ENCODE measurements around the gene ACOX1. TPM values are rescaled to one million over a fixed set of nuclear protein-coding genes. Genes with fewer than 3 reads are reported as not detected.

The ACOX1 gene
- total RNA-seq, 3 donors from 2014 or later (not counting 1 experiment from before 2014, with no cell fraction given) = 22.8 to 48.2 (median 28.2) TPM

GRCh38 chr17:76022973-76023899 lies 44.3 kb upstream of the ACOX1 start:
- no peak for DNase-seq
- TF ChIP-seq CTCF (IDR thresholded peaks at IDR 0.05) = no peak
- H3K27me3 ChIP-seq (ENCODE audit: control insufficient read depth, insufficient read depth, low read length) = no peaks in the 10 kb centered on the region
- no peaks in the 10 kb centered on the region for H3K4me1 ChIP-seq (ENCODE audit: control insufficient read depth, insufficient read depth, low read length)
- no peak overlapping the region for H3K27ac ChIP-seq (ENCODE audit: low read length)
- no peak overlapping the region for H3K4me3 ChIP-seq (ENCODE audit: low read length)
- ATAC-seq = no peak
- Mint-ChIP-seq H3K27ac (no peak overlapping the region), H3K4me3 (no peak overlapping the region), H3K9me3 (no peaks in the 10 kb centered on the region), H3K36me3 (no peaks in the 10 kb centered on the region), H3K4me1 (peaks cover 0 to 6% of the 10 kb centered on the region in 2 donors), H3K27me3 (ENCODE audit: low read depth in 2 of 2) (no peaks in the 10 kb centered on the region)
- no peaks in the 10 kb centered on the region for H3K9me3 ChIP-seq (ENCODE audit: control insufficient read depth, insufficient read depth, low read length)
- intact Hi-C loops (cut with micrococcal nuclease) = no loop called here
- no peaks in the 10 kb centered on the region for H3K36me3 ChIP-seq (ENCODE audit: control insufficient read depth, insufficient read depth, low read length)
- 93% methylated on average over 28 of the region's 28 CpGs for WGBS (ENCODE audit: insufficient coverage)

GRCh38 chr17:76022285-76022684 lies 43.3 kb upstream of the ACOX1 start:
- H3K9me3 ChIP-seq (ENCODE audit: control insufficient read depth, insufficient read depth, low read length) = no peaks in the 10 kb centered on the region
- intact Hi-C loops (cut with micrococcal nuclease) = no loop called here
- H3K9me3 Mint-ChIP-seq = no peaks in the 10 kb centered on the region
- no peak overlapping the region for H3K4me3 ChIP-seq (ENCODE audit: low read length)
- H3K27ac Mint-ChIP-seq = no peak overlapping the region
- no peaks in the 10 kb centered on the region for H3K4me1 ChIP-seq (ENCODE audit: control insufficient read depth, insufficient read depth, low read length)
- no peaks in the 10 kb centered on the region for H3K27me3 Mint-ChIP-seq (ENCODE audit: low read depth in 2 of 2)
- no peaks in the 10 kb centered on the region for H3K27me3 ChIP-seq (ENCODE audit: control insufficient read depth, insufficient read depth, low read length)
- H3K4me3 Mint-ChIP-seq = no peak overlapping the region
- TF ChIP-seq CTCF (IDR thresholded peaks at IDR 0.05) = no peak
- H3K36me3 Mint-ChIP-seq = no peaks in the 10 kb centered on the region
- no peak for DNase-seq
- 95% methylated on average over 24 of the region's 24 CpGs for WGBS (ENCODE audit: insufficient coverage)
- peaks cover 0 to 6% of the 10 kb centered on the region in 2 donors for H3K4me1 Mint-ChIP-seq
- no peak for ATAC-seq
- H3K27ac ChIP-seq (ENCODE audit: low read length) = no peak overlapping the region
- H3K36me3 ChIP-seq (ENCODE audit: control insufficient read depth, insufficient read depth, low read length) = no peaks in the 10 kb centered on the region

DNA sequence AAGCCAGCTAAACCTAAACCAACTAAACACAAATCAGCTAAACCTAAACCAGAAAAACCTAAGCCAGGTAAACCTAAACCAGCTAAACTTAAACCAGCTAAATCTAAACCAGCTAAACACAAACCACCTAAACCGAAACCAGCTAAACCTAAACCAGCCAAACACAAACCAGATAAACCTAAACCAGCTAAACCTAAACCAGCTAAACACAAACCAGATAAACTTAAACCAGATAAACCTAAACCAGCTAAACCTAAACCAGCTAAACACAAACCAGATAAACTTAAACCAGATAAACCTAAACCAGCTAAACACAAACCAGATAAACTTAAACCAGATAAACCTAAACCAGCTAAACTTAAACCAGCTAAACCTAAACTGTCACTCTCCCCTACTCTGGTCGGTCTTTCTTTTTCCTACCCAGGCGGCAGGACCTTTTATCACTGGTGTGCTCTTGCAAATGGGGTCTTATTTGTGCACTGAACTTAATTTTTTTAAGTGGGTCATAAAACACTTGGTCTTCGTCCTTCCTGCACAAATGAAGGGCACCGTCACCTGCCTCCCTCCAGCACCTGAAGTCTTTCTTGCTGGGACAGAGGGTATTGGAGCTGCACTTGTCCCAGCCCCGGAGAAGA lies 41.0 kb upstream of the ACOX1 start:
- no peaks in the 10 kb centered on the region for H3K36me3 Mint-ChIP-seq
- ATAC-seq (no peak), DNase-seq (no peak)
- H3K9me3 Mint-ChIP-seq = no peaks in the 10 kb centered on the region
- Histone ChIP-seq H3K9me3 (ENCODE audit: control insufficient read depth, insufficient read depth, low read length) (no peaks in the 10 kb centered on the region), H3K36me3 (ENCODE audit: control insufficient read depth, insufficient read depth, low read length) (no peaks in the 10 kb centered on the region), H3K4me1 (ENCODE audit: control insufficient read depth, insufficient read depth, low read length) (no peaks in the 10 kb centered on the region), H3K4me3 (ENCODE audit: low read length) (no peak overlapping the region), H3K27ac (ENCODE audit: low read length) (no peak overlapping the region), H3K27me3 (ENCODE audit: control insufficient read depth, insufficient read depth, low read length) (no peaks in the 10 kb centered on the region)
- peaks cover 0 to 6% of the 10 kb centered on the region in 2 donors for H3K4me1 Mint-ChIP-seq
- H3K27me3 Mint-ChIP-seq (ENCODE audit: low read depth in 2 of 2) = no peaks in the 10 kb centered on the region
- H3K27ac Mint-ChIP-seq = peak overlapping the region in 1 of 2 donors; percentile 43
- intact Hi-C loops (cut with micrococcal nuclease) = no loop called here
- H3K4me3 Mint-ChIP-seq = no peak overlapping the region
- 79% methylated on average over 6 of the region's 6 CpGs for WGBS (ENCODE audit: insufficient coverage)
- no peak for TF ChIP-seq CTCF (IDR thresholded peaks at IDR 0.05)
